ENCODE measurements around the gene MFAP4. TPM values are rescaled to one million over a fixed set of nuclear protein-coding genes. Genes with fewer than 3 reads are reported as not detected.

The MFAP4 gene
- total RNA-seq, 1 experiment from 2014 or later: 1.5 TPM

- no peaks in the 10 kb centered on the region for H3K4me1 ChIP-seq (ENCODE audit: insufficient read depth, low read length)
- no peak overlapping the region for H2BK12ac ChIP-seq (ENCODE audit: insufficient read length, low read depth, low read length)
- H3K14ac ChIP-seq (ENCODE audit: insufficient read depth, low read length): no peak overlapping the region
- no peak overlapping the region for H3K23ac ChIP-seq (ENCODE audit: insufficient read length, low read depth, low read length)
- 0 out of 2 replicates have a peak, but pooled peaks cover 2% of the 10 kb centered on the region for H3K79me2 ChIP-seq (ENCODE audit: insufficient read depth, low read length)
- H2AK5ac ChIP-seq (ENCODE audit: insufficient read length, low read length): no peak overlapping the region
- no peak overlapping the region for H3T11ph ChIP-seq (ENCODE audit: low read length)
- no peak overlapping the region for H2AFZ ChIP-seq (ENCODE audit: low read length)
- no peak overlapping the region for H3K18ac ChIP-seq (ENCODE audit: insufficient read length, low read depth, low read length)
- H3K9me3 ChIP-seq (ENCODE audit: control insufficient read depth, low read depth, low read length): no peaks in the 10 kb centered on the region
- no peak overlapping the region for H2BK5ac ChIP-seq (ENCODE audit: insufficient read length, low read length)
- no peak overlapping the region for H3K4ac ChIP-seq (ENCODE audit: low read depth, low read length)
- no peaks in the 10 kb centered on the region for H4K20me1 ChIP-seq (ENCODE audit: control insufficient read depth, insufficient read depth, insufficient read length)
- no peak overlapping the region for H3K27ac Mint-ChIP-seq
- H3K36me3 Mint-ChIP-seq (ENCODE audit: insufficient read depth in 1 of 3, low read depth in 3 of 3): peaks cover 9 to 35% (median 34%) of the 10 kb centered on the region in 3 experiments; a peak in 6 of 7 replicates
- H3K27ac ChIP-seq (ENCODE audit: insufficient read length, low read depth, low read length): no peak overlapping the region
- H3K9me3 Mint-ChIP-seq: no peaks in the 10 kb centered on the region
- H2BK120ac ChIP-seq (ENCODE audit: low read depth, low read length, poor library complexity, severe bottlenecking): no peak overlapping the region
- no peaks in the 10 kb centered on the region for H3K79me1 ChIP-seq (ENCODE audit: insufficient read depth, low read depth, low read length, poor library complexity, severe bottlenecking)
- no peak for DNase-seq
- no CpG with 5 or more reads among the region's 7 CpGs for WGBS (ENCODE audit: extremely low coverage, insufficient read length, low lambda C conversion rate)
- no peak overlapping the region for H4K8ac ChIP-seq (replicated peaks; ENCODE audit: insufficient read length, low read depth, low read length)
- no peaks in the 10 kb centered on the region for H3K27me3 ChIP-seq (ENCODE audit: insufficient read depth, low read length)
- no peak overlapping the region for H2BK15ac ChIP-seq (ENCODE audit: low read depth, low read length)
- no peaks in the 10 kb centered on the region for H3K23me2 ChIP-seq (ENCODE audit: insufficient read length, low read depth, low read length, poor library complexity, severe bottlenecking)
- no peak overlapping the region for H4K5ac ChIP-seq (ENCODE audit: insufficient read length, low read depth, low read length)
- no peaks in the 10 kb centered on the region for H3K27me3 Mint-ChIP-seq (ENCODE audit: low read depth)
- peaks cover 7 to 9% of the 10 kb centered on the region in 2 experiments for H3K4me1 Mint-ChIP-seq
- no peak for TF ChIP-seq CTCF (conservative IDR thresholded peaks at IDR 0.05)
- H3K4me2 ChIP-seq (ENCODE audit: insufficient read depth, insufficient read length, low read length): no peak overlapping the region
- H3K9ac ChIP-seq (ENCODE audit: extremely low read depth, insufficient read length, low read length): no peak overlapping the region
- no peak overlapping the region for H3K56ac ChIP-seq (ENCODE audit: insufficient read length, low read depth, low read length)
- H2BK20ac ChIP-seq (ENCODE audit: low read depth, low read length, poor library complexity, severe bottlenecking): no peak overlapping the region
- no peak overlapping the region for H4K91ac ChIP-seq (ENCODE audit: insufficient read length, low read depth, low read length)
- H3K4me3 Mint-ChIP-seq: no peak overlapping the region
Observed at GRCh38 chr17:19357351-19357750, 29.6 kb downstream of the MFAP4 start.

All from H9 (cell line).